H1 (cell line): ENCODE data around the gene CRYBG3. TPM values are rescaled to one million over a fixed set of nuclear protein-coding genes. Genes with fewer than 3 reads are reported as not detected.

Source experiments
- CTCF ChIA-PET: fragments of 300-600 bp; sonication (Branson Sonifier 250); formaldehyde crosslinking; loops from one replicate; lab custom pipeline; 2021; ENCODE audit not compliant: partially characterized antibody; lab: Charles Lee
- POLR2A ChIA-PET: fragments of 300-600 bp; sonication (Branson Sonifier 250); formaldehyde crosslinking; loops from one replicate; lab custom pipeline; 2021; ENCODE audit warnings: inconsistent platforms; ENCODE audit not compliant: partially characterized antibody; lab: Charles Lee
- DNase-seq, 2 experiments: peaks; one replicate each; pipeline versions ENCODE4 v3.0.0 to v3.0.0-alpha.2; 2010 to 2022; ENCODE audit warnings: low spot score in 2 of 2, low read depth in 1 of 2, mixed read lengths in 1 of 2
- FAIRE-seq: peaks from 2 replicates; lab custom pipeline; 2011; peaks lifted over from hg19 to GRCh38; lab: Jason Lieb, UNC
- H2AFZ ChIP-seq: 2 replicates; pipeline ENCODE4 v1.8.1; 2012; ENCODE audit warnings: low read length, inconsistent platforms
- H2AK5ac ChIP-seq: 2 replicates; pipeline ENCODE4 v1.6.1; 2013; ENCODE audit warnings: low read depth, low read length
- H2BK120ac ChIP-seq: replicated peaks from 2 replicates; pipeline ENCODE3; 2013; ENCODE audit warnings: low read depth, low read length, inconsistent platforms
- H2BK12ac ChIP-seq: 2 replicates; pipeline ENCODE4 v1.6.1; 2013; ENCODE audit warnings: low read depth, low read length
- H2BK15ac ChIP-seq: 2 replicates; pipeline ENCODE4 v1.6.1; 2013; ENCODE audit warnings: low read length
- H2BK20ac ChIP-seq: 2 replicates; pipeline ENCODE4 v1.6.1; 2013; ENCODE audit warnings: low read length
- H2BK5ac ChIP-seq: 2 replicates; pipeline ENCODE4 v1.6.1; 2013; ENCODE audit warnings: low read depth, low read length
- H3K14ac ChIP-seq: 2 replicates; pipeline ENCODE4 v1.6.1; 2013; ENCODE audit warnings: inconsistent platforms; ENCODE audit not compliant: insufficient read length
- H3K18ac ChIP-seq: 2 replicates; pipeline ENCODE4 v1.6.1; 2013; ENCODE audit warnings: low read length; ENCODE audit errors: extremely low read depth
- H3K23ac ChIP-seq: 2 replicates; pipeline ENCODE4 v1.6.1; 2013; ENCODE audit warnings: inconsistent platforms; ENCODE audit not compliant: insufficient read length
- H3K23me2 ChIP-seq: 2 replicates; pipeline ENCODE4 v1.6.1; 2013; ENCODE audit warnings: low read depth, low read length
- H3K27ac ChIP-seq: 2 replicates; pipeline ENCODE4 v1.6.1; 2011; ENCODE audit warnings: low read depth, low read length, inconsistent platforms
- H3K27me3 ChIP-seq, 4 experiments: replicated peaks in 1 of 4; 1 replicate in 1 of 4; 2 replicates in 3 of 4; pipeline versions ENCODE4 v1.6.1 to v1.8.1; 2011 to 2013; ENCODE audit warnings: low read length in 3 of 4, mild to moderate bottlenecking in 3 of 4, inconsistent platforms in 2 of 4, mixed read lengths in 2 of 4, moderate library complexity in 1 of 4; ENCODE audit not compliant: control insufficient read depth in 3 of 4, insufficient read depth in 3 of 4; ENCODE audit errors: extremely low read depth in 1 of 4
- H3K36me3 ChIP-seq, 4 experiments: 2 replicates each; pipeline versions ENCODE4 v1.6.1 to v1.8.1; 2011 to 2013; ENCODE audit warnings: mild to moderate bottlenecking in 4 of 4, low read length in 3 of 4, moderate library complexity in 2 of 4, control low read depth in 1 of 4, inconsistent platforms in 1 of 4; ENCODE audit not compliant: insufficient read depth in 4 of 4, control insufficient read depth in 2 of 4
- H3K4ac ChIP-seq: replicated peaks from 2 replicates; pipeline ENCODE3; 2013; ENCODE audit warnings: low read length, low read depth, mixed read lengths, inconsistent platforms; ENCODE audit not compliant: insufficient read length
- H3K4me1 ChIP-seq, 4 experiments: replicated peaks in 1 of 4; 1 replicate in 1 of 4; 2 replicates in 3 of 4; pipeline versions ENCODE4 v1.6.1 to v1.8.1; 2011 to 2013; ENCODE audit warnings: low read length in 3 of 4, inconsistent platforms in 2 of 4, mixed read lengths in 1 of 4; ENCODE audit not compliant: insufficient read depth in 4 of 4, control insufficient read depth in 3 of 4
- H3K4me2 ChIP-seq, 2 experiments: 2 replicates each; pipeline versions ENCODE4 v1.6.1 to v1.8.1; 2011 to 2013; ENCODE audit warnings: low read depth in 2 of 2, low read length in 2 of 2, control low read depth in 1 of 2, inconsistent platforms in 1 of 2, mild to moderate bottlenecking in 1 of 2; ENCODE audit not compliant: insufficient read depth in 1 of 2
- H3K4me3 ChIP-seq, 4 experiments: fragments of 200-600, 300-600 bp in 1 of 4; sonication (generic), shearing (Covaris generic), sonication (Bioruptor Twin) in 1 of 4; 2 replicates each; pipeline versions ENCODE4 v1.5.1 to v1.8.1; 2011 to 2016; ENCODE audit warnings: low read length in 4 of 4, low read depth in 3 of 4, control low read depth in 2 of 4, inconsistent platforms in 2 of 4, mild to moderate bottlenecking in 2 of 4, mixed read lengths in 1 of 4, moderate library complexity in 1 of 4; ENCODE audit not compliant: insufficient read depth in 2 of 4; ENCODE audit errors: extremely low read depth in 1 of 4
- H3K56ac ChIP-seq: replicated peaks from 2 replicates; pipeline ENCODE3; 2013; ENCODE audit warnings: low read depth, mild to moderate bottlenecking, mixed read lengths, low read length, inconsistent platforms; ENCODE audit not compliant: insufficient read length
- H3K79me1 ChIP-seq: 2 replicates; pipeline ENCODE4 v1.6.1; 2013; ENCODE audit warnings: low read depth, low read length, control low read depth
- H3K79me2 ChIP-seq, 2 experiments: 2 replicates each; pipeline versions ENCODE4 v1.6.1 to v1.8.1; 2012 to 2013; ENCODE audit warnings: low read length in 2 of 2, mild to moderate bottlenecking in 2 of 2, inconsistent platforms in 1 of 2; ENCODE audit not compliant: insufficient read depth in 2 of 2, control insufficient read depth in 1 of 2
- H3K9ac ChIP-seq, 4 experiments: replicated peaks in 1 of 4; 1 replicate in 1 of 4; 2 replicates in 3 of 4; pipeline versions ENCODE4 v1.6.1 to v1.8.1; 2011 to 2013; ENCODE audit warnings: low read depth in 3 of 4, low read length in 3 of 4, control low read depth in 2 of 4, mild to moderate bottlenecking in 2 of 4, moderate library complexity in 2 of 4, inconsistent platforms in 1 of 4; ENCODE audit errors: extremely low read depth in 1 of 4
- H3K9me3 ChIP-seq, 2 experiments: 2 replicates each; pipeline versions ENCODE4 v1.6.1 to v1.8.1; 2012 to 2013; ENCODE audit warnings: mild to moderate bottlenecking in 2 of 2, moderate library complexity in 2 of 2, control low read depth in 1 of 2, inconsistent platforms in 1 of 2, low read depth in 1 of 2, low read length in 1 of 2, mixed read lengths in 1 of 2; ENCODE audit not compliant: insufficient read depth in 2 of 2
- H4K20me1 ChIP-seq, 2 experiments: replicated peaks in 1 of 2; 2 replicates each; pipeline versions ENCODE3 to v1.8.1; 2011 to 2013; ENCODE audit warnings: inconsistent platforms in 2 of 2, low read length in 2 of 2, mild to moderate bottlenecking in 1 of 2; ENCODE audit not compliant: insufficient read depth in 2 of 2, control insufficient read depth in 1 of 2
- H4K5ac ChIP-seq: 2 replicates; pipeline ENCODE4 v1.6.1; 2013; ENCODE audit warnings: low read length, low read depth, mixed read lengths, inconsistent platforms; ENCODE audit not compliant: insufficient read length
- H4K8ac ChIP-seq: 2 replicates; pipeline ENCODE4 v1.8.0; 2013; ENCODE audit warnings: mild to moderate bottlenecking, moderate library complexity, low read length, inconsistent platforms; ENCODE audit not compliant: insufficient read depth; ENCODE audit errors: extremely low read depth
- H4K91ac ChIP-seq: replicated peaks from 2 replicates; pipeline ENCODE3; 2013; ENCODE audit warnings: low read length, mixed read lengths, inconsistent platforms; ENCODE audit not compliant: insufficient read length
- ASH2L ChIP-seq: fragments of 200-600, 300-600 bp; sonication (generic); IDR thresholded peaks from one replicate; pipeline ENCODE4 v1.7.1; 2017; ENCODE audit warnings: low read length
- CBX5 ChIP-seq: fragments of 300-800, 300-1000 bp; sonication (generic); IDR thresholded peaks from 2 replicates; pipeline ENCODE4 v1.7.1; 2016; ENCODE audit warnings: antibody characterized with exemption, low read length, low read depth
- CEBPB ChIP-seq: IDR thresholded peaks from 2 replicates; pipeline ENCODE4 v1.6.1; 2012; ENCODE audit warnings: low read depth, low read length
- HDAC2 ChIP-seq, 2 experiments: fragments of 300-600 bp in 1 of 2; sonication (generic) in 1 of 2; IDR thresholded peaks; 2 replicates each; pipeline ENCODE4 v1.6.1; 2011 to 2012; ENCODE audit warnings: low read depth in 2 of 2, low read length in 2 of 2, mild to moderate bottlenecking in 2 of 2, moderate library complexity in 2 of 2, borderline replicate concordance in 1 of 2, inconsistent platforms in 1 of 2
- RBBP5 ChIP-seq: IDR thresholded peaks from 2 replicates; pipeline ENCODE4 v1.7.1; 2012; ENCODE audit warnings: low read depth, mild to moderate bottlenecking, inconsistent platforms, low read length, moderate library complexity, borderline replicate concordance
- SP2 ChIP-seq: IDR thresholded peaks from 2 replicates; pipeline ENCODE4 v1.6.1; 2012; ENCODE audit warnings: mild to moderate bottlenecking, low read length, inconsistent platforms
- SUZ12 ChIP-seq: fragments of 200-600 bp; sonication (generic); IDR thresholded peaks from 2 replicates; pipeline ENCODE4 v1.6.1; 2012; ENCODE audit warnings: mild to moderate bottlenecking, inconsistent platforms, low read length, moderate library complexity, mixed read lengths
- WGBS, 2 experiments: shearing (Covaris generic) in 1 of 2; methylation state at CpG; one replicate each; pipeline versions ENCODE4 v1.1.6 to v1.1.7; 2013 to 2015; ENCODE audit warnings: low lambda C conversion rate in 2 of 2, mixed read lengths in 2 of 2, inconsistent platforms in 1 of 2, low coverage in 1 of 2, missing lambda C conversion rate in 1 of 2; ENCODE audit not compliant: insufficient replicate concordance in 2 of 2, insufficient coverage in 1 of 2, insufficient read length in 1 of 2; ENCODE audit errors: extremely low coverage in 1 of 2, missing lambda C conversion rate in 1 of 2; 5-methylcytosine and 5-hydroxymethylcytosine counted together
- polyA plus RNA-seq, 7 experiments: library from polyadenylated mRNA; depleted of rRNA in 3 of 7; stranded (reverse) in 5 of 7; unstranded in 2 of 7; fragments of >200 nt in 5 of 7; fragments of 200-250 nt in 2 of 7; gene quantifications; 1 replicate in 5 of 7; 2 replicates in 1 of 7; 4 replicates in 1 of 7; pipeline versions ENCODE4 v1.2.1 to v1.2.3, GENCODE V29; 2011 to 2013; ENCODE audit warnings: missing spikeins in 2 of 7, mixed read lengths in 2 of 7
- total RNA-seq: library from RNA; stranded (reverse); fragmentation: NEBNext Ultra II Directional; extraction: Animal tissue kit (Norgen Biotek cat#: 25700); gene quantifications from 2 replicates; pipeline ENCODE4 v1.2.1, GENCODE V29; 2021
- TF ChIP-seq, protein P1 (sequence below): IDR thresholded peaks from 2 replicates; pipeline ENCODE4 v1.6.1; 2011; ENCODE audit warnings: low read depth, mild to moderate bottlenecking, low read length; ENCODE audit not compliant: insufficient read depth

Gene CRYBG3
- total and polyA plus RNA-seq, 2 of the 8 experiments (the other 6 are each of a cell fraction or from before 2014, with no cell fraction given), result 2.1 to 8.0 TPM

DNA sequence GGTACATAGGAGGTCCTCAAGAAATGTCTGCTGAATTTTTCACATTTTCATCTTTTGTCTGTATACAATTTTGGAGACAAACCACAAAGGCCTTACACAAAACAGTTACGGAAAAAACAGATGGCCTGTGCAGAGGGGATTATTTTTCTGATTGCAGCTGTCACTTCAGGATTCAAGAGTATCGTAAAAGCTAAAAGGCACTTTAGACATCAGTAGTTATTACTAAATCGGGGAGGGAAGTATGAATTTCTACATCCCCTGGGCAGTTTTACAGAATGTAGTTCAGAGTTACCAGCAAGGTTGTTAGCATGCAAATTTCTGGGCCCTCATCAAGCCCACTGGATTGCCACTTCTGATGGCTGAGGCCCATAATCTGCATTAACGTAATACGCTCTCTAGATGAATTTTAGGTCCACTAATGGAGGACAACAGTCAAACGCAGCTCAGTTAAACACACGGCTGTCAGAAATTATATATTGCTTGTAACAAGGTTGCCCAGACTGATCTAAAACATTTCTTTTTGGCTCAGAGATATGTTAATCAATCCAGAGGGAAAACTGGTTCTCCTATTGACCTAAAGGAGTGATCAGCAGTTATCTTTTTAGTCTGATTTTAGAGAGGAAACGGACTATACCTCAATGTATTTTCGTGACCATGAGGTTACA, 149.3 kb downstream of the CRYBG3 start:
- CTCF ChIA-PET, result interaction anchor here (0.9 to 1.9 kb wide), 8 partner anchors 16 to 179 kb away, joined by 3 to 11 read pairs (median 3); no protein-coding TSS in a partner anchor
- TF ChIP-seq SP2, result no peak
- TF ChIP-seq SUZ12, result no peak
- no peak for TF ChIP-seq HDAC2 (IDR thresholded peaks at IDR 0.05; ENCODE audit: borderline replicate concordance in 1 of 2, low read depth in 2 of 2, low read length in 2 of 2)
- no peak for TF ChIP-seq RBBP5
- TF ChIP-seq CEBPB, result no peak
- TF ChIP-seq ASH2L, result no peak
- TF ChIP-seq, protein P1, sequence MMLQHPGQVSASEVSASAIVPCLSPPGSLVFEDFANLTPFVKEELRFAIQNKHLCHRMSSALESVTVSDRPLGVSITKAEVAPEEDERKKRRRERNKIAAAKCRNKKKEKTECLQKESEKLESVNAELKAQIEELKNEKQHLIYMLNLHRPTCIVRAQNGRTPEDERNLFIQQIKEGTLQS, result no peak
- no peak for TF ChIP-seq CBX5

More for the DNA sequence above, 149.3 kb downstream of the CRYBG3 start:
- Histone ChIP-seq H2BK12ac (no peak overlapping the region), H2AK5ac (no peak overlapping the region), H3K23ac (no peak overlapping the region), H3K4me2 (peak overlapping the region; percentile 64 to 72), H3K14ac (no peak overlapping the region), H2AFZ (peak overlapping the region; percentile 66), H2BK15ac (no peak overlapping the region), H3K27me3 (no peaks in the 10 kb centered on the region), H3K36me3 (no peaks in the 10 kb centered on the region; a peak in 1 of 8 replicates), H4K91ac (no peak overlapping the region), H3K9ac (no peak overlapping the region; a peak in 1 of 7 replicates), H3K18ac (peak overlapping the region; percentile 38; the same call in 1 of the 2 replicates), H3K4ac (no peak overlapping the region), H2BK20ac (no peak overlapping the region), H3K23me2 (peaks cover 4% of the 10 kb centered on the region; the same call in 1 of the 2 replicates), H4K8ac (no peak overlapping the region), H2BK5ac (no peak overlapping the region), H4K20me1 (no peaks in the 10 kb centered on the region), H3K56ac (no peak overlapping the region), H3K27ac (no peak overlapping the region), H3K79me2 (no peaks in the 10 kb centered on the region), H2BK120ac (no peak overlapping the region), H3K4me3 (peak overlapping the region; percentile 41 to 64 (median 54); a peak in 7 of 8 replicates), H3K4me1 (0 out of 7 replicates have a peak, but pooled peaks cover 0 to under 1% (median 0%) of the 10 kb centered on the region in 4 experiments), H3K79me1 (peaks cover 2% of the 10 kb centered on the region; the same call in 1 of the 2 replicates), H4K5ac (no peak overlapping the region), H3K9me3 (no peaks in the 10 kb centered on the region)
- FAIRE-seq, result no peak
- 87% methylated on average over 9 of the region's 9 CpGs; no CpG with 5 or more reads in 1 of the 2 experiments for WGBS, 2 experiments
- no peak for DNase-seq
- POLR2A ChIA-PET, result interaction anchor here (1.0 to 1.2 kb wide), 2 partner anchors 22 to 149 kb away, joined by 3 to 4 read pairs; partner anchors contain the start of gene CRYBG3
